Endothelial cell of umbilical vein (primary cell): ENCODE data around the gene NELFB. TPM values are rescaled to one million over a fixed set of nuclear protein-coding genes. Genes with fewer than 3 reads are reported as not detected.

Experiments used
- BruUV-seq: library from RNA; stranded (reverse); fragments of 400-500 nt; replicated peaks from 2 replicates; lab custom pipeline; 2021; lab: Mats Ljungman, UMichigan
- CTCF ChIA-PET: fragments of 300-600, 350-600 bp; sonication (Branson Sonifier 250); formaldehyde crosslinking; loops from one replicate; lab custom pipeline; 2021; ENCODE audit warnings: antibody characterized with exemption, inconsistent platforms; lab: Charles Lee
- POLR2A ChIA-PET: fragments of 300-600, 350-600 bp; sonication (Branson Sonifier 250); formaldehyde crosslinking; loops from one replicate; lab custom pipeline; 2021; ENCODE audit warnings: antibody characterized with exemption, inconsistent platforms; lab: Charles Lee
- DNase-seq: peaks from one replicate; pipeline ENCODE4 v3.0.0-alpha.2; 2011; ENCODE audit warnings: low read depth, low spot score
- FAIRE-seq: peaks from 2 replicates; lab custom pipeline; 2011; peaks lifted over from hg19 to GRCh38; lab: Jason Lieb, UNC
- H2AFZ ChIP-seq: 2 replicates; pipeline ENCODE4 v1.6.0; 2012; ENCODE audit warnings: low read depth, low read length, control low read depth, inconsistent platforms
- H3K27ac ChIP-seq: 2 replicates; pipeline ENCODE4 v1.5.1; 2011; ENCODE audit warnings: low read depth, mild to moderate bottlenecking, control low read depth, low read length, moderate library complexity; ENCODE audit not compliant: insufficient read depth
- H3K27me3 ChIP-seq, 2 experiments: 2 replicates each; pipeline versions ENCODE4 v1.6.0 to v1.6.1; 2011; ENCODE audit warnings: low read length in 2 of 2, mixed read lengths in 1 of 2; ENCODE audit not compliant: control insufficient read depth in 2 of 2, insufficient read depth in 2 of 2
- H3K36me3 ChIP-seq, 2 experiments: 2 replicates in 1 of 2; 3 replicates in 1 of 2; pipeline ENCODE4 v1.5.1; 2011; ENCODE audit warnings: low read length in 2 of 2, mild to moderate bottlenecking in 1 of 2, moderate library complexity in 1 of 2; ENCODE audit not compliant: control insufficient read depth in 2 of 2, insufficient read depth in 2 of 2; ENCODE audit errors: extremely low read depth in 1 of 2
- H3K4me1 ChIP-seq: 3 replicates; pipeline ENCODE4 v1.5.1; 2011; ENCODE audit warnings: mild to moderate bottlenecking, low read length; ENCODE audit not compliant: control insufficient read depth, insufficient read depth; ENCODE audit errors: extremely low read depth
- H3K4me2 ChIP-seq: 2 replicates; pipeline ENCODE4 v1.6.1; 2011; ENCODE audit warnings: low read length, control low read depth, mixed read lengths; ENCODE audit not compliant: insufficient read depth
- H3K4me3 ChIP-seq, 3 experiments: fragments of 200-600 bp in 1 of 3; sonication (generic), shearing (Covaris generic) in 1 of 3; replicated peaks in 1 of 3; 2 replicates each; pipeline ENCODE4 v1.5.1; 2011 to 2016; ENCODE audit warnings: control low read depth in 3 of 3, low read length in 3 of 3, mild to moderate bottlenecking in 2 of 3, inconsistent platforms in 1 of 3, low read depth in 1 of 3, moderate library complexity in 1 of 3; ENCODE audit not compliant: insufficient read depth in 1 of 3
- H3K79me2 ChIP-seq: 2 replicates; pipeline ENCODE4 v1.6.0; 2012; ENCODE audit warnings: low read length, inconsistent platforms; ENCODE audit not compliant: control insufficient read depth, insufficient read depth
- H3K9ac ChIP-seq: replicated peaks from 2 replicates; pipeline ENCODE3; 2011; ENCODE audit warnings: low read length, control low read depth; ENCODE audit not compliant: insufficient read depth; ENCODE audit errors: extremely low read depth
- H3K9me1 ChIP-seq: replicated peaks from 3 replicates; pipeline ENCODE4 v1.6.0; 2011; ENCODE audit warnings: mild to moderate bottlenecking, low read length; ENCODE audit not compliant: control insufficient read depth, insufficient read depth; ENCODE audit errors: extremely low read depth
- H3K9me3 ChIP-seq: replicated peaks from 2 replicates; pipeline ENCODE4 v1.5.1; 2012; ENCODE audit warnings: low read length, inconsistent platforms; ENCODE audit not compliant: control insufficient read depth, insufficient read depth
- H4K20me1 ChIP-seq: replicated peaks from 2 replicates; pipeline ENCODE3; 2011; ENCODE audit warnings: mild to moderate bottlenecking, low read length; ENCODE audit not compliant: control insufficient read depth, insufficient read depth; ENCODE audit errors: extremely low read depth
- EZH2 ChIP-seq: IDR thresholded peaks from 2 replicates; pipeline ENCODE4 v1.6.1; 2012; ENCODE audit warnings: borderline replicate concordance, low read depth, mild to moderate bottlenecking, moderate library complexity, low read length, inconsistent platforms; ENCODE audit not compliant: severe bottlenecking
- FOS ChIP-seq: IDR thresholded peaks from 2 replicates; pipeline ENCODE4 v1.6.1; 2011; ENCODE audit warnings: mild to moderate bottlenecking, low read length, moderate library complexity, borderline replicate concordance; ENCODE audit not compliant: insufficient read depth
- GATA2 ChIP-seq: IDR thresholded peaks from 2 replicates; pipeline ENCODE4 v1.7.0; 2011; ENCODE audit warnings: low read depth, mild to moderate bottlenecking, moderate library complexity, mixed read lengths, low read length; ENCODE audit not compliant: insufficient read length, insufficient read depth
- JUN ChIP-seq: IDR thresholded peaks from 2 replicates; pipeline ENCODE4 v1.6.1; 2011; ENCODE audit warnings: borderline replicate concordance, low read depth; ENCODE audit not compliant: insufficient read length, insufficient read depth
- MYC ChIP-seq: IDR thresholded peaks from one replicate; pipeline ENCODE4 v1.6.1; 2011; ENCODE audit warnings: mild to moderate bottlenecking, low read depth, low read length
- POLR2A ChIP-seq: IDR thresholded peaks from 2 replicates; pipeline ENCODE4 v1.6.1; 2012; ENCODE audit warnings: low read depth, mild to moderate bottlenecking, control low read depth, low read length
- POLR2AphosphoS5 ChIP-seq: IDR thresholded peaks from 2 replicates; pipeline ENCODE4 v1.6.1; 2012; ENCODE audit warnings: low read depth, mild to moderate bottlenecking, control low read depth, low read length, moderate library complexity; ENCODE audit not compliant: insufficient read depth
- dilution Hi-C: fragments of 300-500 bp; cut with MboI; formaldehyde crosslinking; loops from one replicate; pipeline ENCODE4 v1.15.0; 2019; ENCODE audit warnings: low sequenced_read_pairs; ENCODE audit not compliant: extremely low pct_ligation_motif_present
- intact Hi-C: fragments of 100-400 bp; cut with micrococcal nuclease; formaldehyde crosslinking; loops from one replicate; pipeline ENCODE4 v1.10.0; 2022
- polyA plus RNA-seq, 4 experiments: library from polyadenylated mRNA; depleted of rRNA in 3 of 4; stranded (reverse) in 3 of 4; unstranded in 1 of 4; fragments of >200 nt; gene quantifications; 2 replicates each; pipeline versions ENCODE4 v1.2.1 to v1.2.3, GENCODE V29; 2011 to 2012; ENCODE audit warnings: missing spikeins in 1 of 4
- total RNA-seq: library from RNA; stranded (reverse); gene quantifications from 2 replicates; pipeline ENCODE4 v1.2.3, GENCODE V29; 2021
- TF ChIP-seq, protein P1 (sequence below): IDR thresholded peaks from 2 replicates; pipeline ENCODE4 v1.6.1; 2011; ENCODE audit not compliant: insufficient read depth, insufficient read length
- TF ChIP-seq, protein P2 (sequence below), 2 donors: IDR thresholded peaks; 1 replicate in 1 of 2; 2 replicates in 1 of 2; pipeline ENCODE4 v1.5.1; 2011; ENCODE audit warnings: low read length in 2 of 2, mild to moderate bottlenecking in 2 of 2, moderate library complexity in 2 of 2, control low read depth in 1 of 2, inconsistent platforms in 1 of 2, low read depth in 1 of 2; ENCODE audit not compliant: insufficient read depth in 1 of 2; ENCODE audit errors: extremely low read depth in 1 of 2

The NELFB gene
- total and polyA plus RNA-seq, 2 donors (not counting 3 experiments of a cell fraction or from before 2014, with no cell fraction given) = 62.3 to 76.1 TPM

DNA sequence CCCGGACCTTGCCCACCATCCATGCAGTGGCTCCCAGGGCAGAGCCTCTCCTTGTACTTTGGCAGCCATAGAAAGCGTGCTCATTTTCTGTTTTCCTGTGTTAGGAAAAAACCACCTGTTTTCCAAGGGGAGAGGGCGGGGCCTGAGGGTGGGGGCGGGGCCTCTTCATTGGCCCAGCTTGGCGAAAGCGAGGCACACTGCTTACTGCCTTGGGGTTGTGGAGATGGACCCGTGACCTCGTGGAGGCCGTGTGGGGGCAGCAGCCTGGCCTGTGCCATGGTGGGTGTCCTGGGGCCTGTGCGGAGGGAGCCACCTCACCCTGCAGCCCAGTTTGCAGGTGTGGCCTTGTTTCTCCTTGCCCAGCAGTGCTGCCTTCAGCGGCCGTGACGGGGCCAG is 18.0 kb downstream of the NELFB start:
- Histone ChIP-seq H3K36me3 (peaks cover 0 to 21% of the 10 kb centered on the region in 2 experiments), H3K9ac (no peak overlapping the region), H3K79me2 (peaks cover 4% of the 10 kb centered on the region), H3K27ac (no peak overlapping the region), H3K4me1 (peaks cover 30% of the 10 kb centered on the region), H3K9me3 (no peaks in the 10 kb centered on the region), H3K27me3 (no peaks in the 10 kb centered on the region), H3K4me3 (no peak overlapping the region), H4K20me1 (no peaks in the 10 kb centered on the region), H3K9me1 (no peaks in the 10 kb centered on the region), H3K4me2 (no peak overlapping the region), H2AFZ (no peak overlapping the region)
- DNase-seq (no peak), FAIRE-seq (no peak)
- POLR2A ChIA-PET = no interaction called here
- dilution Hi-C loops (no loop called here), intact Hi-C loops (no loop called here)
- BruUV-seq = TSS peak; percentile 26
- TF ChIP-seq JUN (no peak), GATA2 (no peak), FOS (no peak), EZH2 (no peak), POLR2A (no peak), MYC (no peak), POLR2AphosphoS5 (no peak)
- TF ChIP-seq, protein P1, sequence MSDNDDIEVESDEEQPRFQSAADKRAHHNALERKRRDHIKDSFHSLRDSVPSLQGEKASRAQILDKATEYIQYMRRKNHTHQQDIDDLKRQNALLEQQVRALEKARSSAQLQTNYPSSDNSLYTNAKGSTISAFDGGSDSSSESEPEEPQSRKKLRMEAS = no peak
- TF ChIP-seq, protein P2, sequence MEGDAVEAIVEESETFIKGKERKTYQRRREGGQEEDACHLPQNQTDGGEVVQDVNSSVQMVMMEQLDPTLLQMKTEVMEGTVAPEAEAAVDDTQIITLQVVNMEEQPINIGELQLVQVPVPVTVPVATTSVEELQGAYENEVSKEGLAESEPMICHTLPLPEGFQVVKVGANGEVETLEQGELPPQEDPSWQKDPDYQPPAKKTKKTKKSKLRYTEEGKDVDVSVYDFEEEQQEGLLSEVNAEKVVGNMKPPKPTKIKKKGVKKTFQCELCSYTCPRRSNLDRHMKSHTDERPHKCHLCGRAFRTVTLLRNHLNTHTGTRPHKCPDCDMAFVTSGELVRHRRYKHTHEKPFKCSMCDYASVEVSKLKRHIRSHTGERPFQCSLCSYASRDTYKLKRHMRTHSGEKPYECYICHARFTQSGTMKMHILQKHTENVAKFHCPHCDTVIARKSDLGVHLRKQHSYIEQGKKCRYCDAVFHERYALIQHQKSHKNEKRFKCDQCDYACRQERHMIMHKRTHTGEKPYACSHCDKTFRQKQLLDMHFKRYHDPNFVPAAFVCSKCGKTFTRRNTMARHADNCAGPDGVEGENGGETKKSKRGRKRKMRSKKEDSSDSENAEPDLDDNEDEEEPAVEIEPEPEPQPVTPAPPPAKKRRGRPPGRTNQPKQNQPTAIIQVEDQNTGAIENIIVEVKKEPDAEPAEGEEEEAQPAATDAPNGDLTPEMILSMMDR (IDR thresholded peaks at IDR 0.05; ENCODE audit: extremely low read depth in 1 of 2, insufficient read depth in 1 of 2, low read depth in 1 of 2, low read length in 2 of 2) = no peak
- CTCF ChIA-PET = interaction anchor here (0.5 kb wide), 1 partner anchor 12 kb away, joined by 3 read pairs; no protein-coding TSS in a partner anchor
